Pulmonary artery endothelial cell (primary cell): ENCODE results near the gene RPS6KA5. TPM values are rescaled to one million over a fixed set of nuclear protein-coding genes. Genes with fewer than 3 reads are reported as not detected.

Experiments used
- DNase-seq: peaks from one replicate; pipeline ENCODE4 v3.0.0-alpha.2; 2011; ENCODE audit warnings: low read depth, low spot score
- total RNA-seq: library from RNA; depleted of rRNA; stranded (reverse); fragments of >200 nt; gene quantifications from 2 replicates; pipeline ENCODE4 v1.2.3, GENCODE V29; 2014

The RPS6KA5 gene
- total RNA-seq, 1 donor from 2014 or later, result 5.3 TPM

GRCh38 chr14:90810806-90811205 lies 249.6 kb downstream of the RPS6KA5 start:
- no peak for DNase-seq

- DNase-seq, result no peak
Measured at GRCh38 chr14:90809530-90810312, 250.7 kb downstream of the RPS6KA5 start.

- DNase-seq, result no peak
Measured at GRCh38 chr14:90808759-90809529, 251.5 kb downstream of the RPS6KA5 start.

GRCh38 chr14:90807060-90807459 lies 253.4 kb downstream of the RPS6KA5 start:
- no peak for DNase-seq

GRCh38 chr14:90805662-90806540 lies 254.5 kb downstream of the RPS6KA5 start:
- no peak for DNase-seq

GRCh38 chr14:90805084-90805391 lies 255.4 kb downstream of the RPS6KA5 start:
- DNase-seq, result no peak

GRCh38 chr14:90804292-90805083 lies 256.0 kb downstream of the RPS6KA5 start:
- DNase-seq, result no peak

GRCh38 chr14:90803249-90803648 lies 257.2 kb downstream of the RPS6KA5 start:
- DNase-seq, result no peak

GRCh38 chr14:90799420-90799819 lies 261.0 kb downstream of the RPS6KA5 start:
- no peak for DNase-seq

GRCh38 chr14:90797919-90798318 lies 262.5 kb downstream of the RPS6KA5 start:
- DNase-seq, result no peak

Other genes with a start within 250 kb of the RPS6KA5 start
- 36.9 and 39.7 TPM in 2 replicates for gene TTC7B, start 244.2 kb downstream of the RPS6KA5 start, total RNA-seq
- gene DGLUCY, start 53.4 kb upstream of the RPS6KA5 start, total RNA-seq, result 51.4 and 54.4 TPM in 2 replicates
- 0.46 and 1.3 TPM in 2 replicates for gene GPR68, start 184.1 kb upstream of the RPS6KA5 start, total RNA-seq